Sigmoid colon (tissue), 3 donors: ENCODE results near the gene CHCHD4.

Experiments
- POLR2A ChIP-seq, 2 donors: fragments of 450-650 bp; IDR thresholded peaks; one replicate each; pipeline ENCODE4 v1.6.1; 2016; ENCODE audit warnings: antibody characterized with exemption in 2 of 2, mild to moderate bottlenecking in 2 of 2, moderate library complexity in 2 of 2
- TF ChIP-seq, protein P1 (sequence below), 4 experiments: fragments of 450-650 bp in 3 of 4; fragments of 200-600 bp in 1 of 4; IDR thresholded peaks; one replicate each; pipeline ENCODE4 v1.5.1; 2016 to 2019; ENCODE audit warnings: antibody characterized with exemption in 4 of 4, mild to moderate bottlenecking in 3 of 4, moderate library complexity in 2 of 4

- TF ChIP-seq, protein P1, sequence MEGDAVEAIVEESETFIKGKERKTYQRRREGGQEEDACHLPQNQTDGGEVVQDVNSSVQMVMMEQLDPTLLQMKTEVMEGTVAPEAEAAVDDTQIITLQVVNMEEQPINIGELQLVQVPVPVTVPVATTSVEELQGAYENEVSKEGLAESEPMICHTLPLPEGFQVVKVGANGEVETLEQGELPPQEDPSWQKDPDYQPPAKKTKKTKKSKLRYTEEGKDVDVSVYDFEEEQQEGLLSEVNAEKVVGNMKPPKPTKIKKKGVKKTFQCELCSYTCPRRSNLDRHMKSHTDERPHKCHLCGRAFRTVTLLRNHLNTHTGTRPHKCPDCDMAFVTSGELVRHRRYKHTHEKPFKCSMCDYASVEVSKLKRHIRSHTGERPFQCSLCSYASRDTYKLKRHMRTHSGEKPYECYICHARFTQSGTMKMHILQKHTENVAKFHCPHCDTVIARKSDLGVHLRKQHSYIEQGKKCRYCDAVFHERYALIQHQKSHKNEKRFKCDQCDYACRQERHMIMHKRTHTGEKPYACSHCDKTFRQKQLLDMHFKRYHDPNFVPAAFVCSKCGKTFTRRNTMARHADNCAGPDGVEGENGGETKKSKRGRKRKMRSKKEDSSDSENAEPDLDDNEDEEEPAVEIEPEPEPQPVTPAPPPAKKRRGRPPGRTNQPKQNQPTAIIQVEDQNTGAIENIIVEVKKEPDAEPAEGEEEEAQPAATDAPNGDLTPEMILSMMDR (IDR thresholded peaks at IDR 0.05): peak in 1 of 4 experiments; percentile 8
- no peak for TF ChIP-seq POLR2A (IDR thresholded peaks at IDR 0.05)
Measured at GRCh38 chr3:14125193-14126016, 735 bp upstream of the CHCHD4 start.
